Measurements from ENCODE around the gene CR1. TPM values are rescaled to one million over a fixed set of nuclear protein-coding genes. Genes with fewer than 3 reads are reported as not detected.
"Not testable (repeated sequence)": the region's sequence is repeated elsewhere in the genome, so short reads cannot be mapped to it uniquely, and the experiment has no call there.

CR1 gene
- total and polyA plus RNA-seq, 9 of the 15 experiments (the other 6 are each of a cell fraction or from before 2014, with no cell fraction given), result 0.07 to 0.47 (median 0.18) TPM

DNA sequence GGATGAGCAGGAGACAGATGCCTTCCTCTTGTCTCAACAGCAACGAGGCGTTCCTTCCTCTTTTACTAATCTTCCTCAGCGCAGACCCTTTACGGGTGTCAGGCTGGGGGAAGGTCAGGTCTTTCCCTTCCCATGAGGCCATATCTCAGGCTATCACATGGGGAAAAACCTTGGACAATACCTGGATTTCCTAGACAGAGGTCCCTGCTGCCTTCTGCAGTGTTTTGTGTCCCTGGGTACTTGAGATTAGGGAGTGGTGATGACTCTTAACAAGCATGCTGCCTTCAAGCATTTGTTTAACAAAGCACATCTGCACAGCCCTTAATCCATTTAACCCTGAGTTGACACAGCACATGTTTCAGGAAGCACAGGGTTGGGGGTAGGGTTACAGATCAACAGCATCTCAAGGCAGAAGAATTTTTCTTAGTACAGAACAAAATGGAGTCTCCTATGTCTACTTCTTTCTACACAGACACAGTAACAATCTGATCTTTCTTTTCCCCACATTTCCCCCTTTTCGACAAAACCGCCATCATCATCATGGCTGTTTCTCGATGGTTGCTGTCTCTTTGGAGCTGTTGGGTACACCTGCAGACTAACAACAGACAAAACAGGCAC, 139.7 kb downstream of the CR1 start (continued):
- TF ChIP-seq ETV6 (IDR thresholded peaks at IDR 0.05; ENCODE audit: borderline replicate concordance in 1 of 2, low read depth in 2 of 2, low read length in 1 of 2) (peak in 1 of 2 experiments; percentile 50; a peak in 1 of 4 replicates), ARNT (IDR thresholded peaks at IDR 0.05) (peak; percentile 37 to 91; a peak in 2 of 4 replicates), BCOR (IDR thresholded peaks at IDR 0.05) (peak; percentile 83), TEAD4 (IDR thresholded peaks at IDR 0.05; ENCODE audit: low read length) (peak; percentile 92), TEAD4 (CRISPR knock-in tag; IDR thresholded peaks at IDR 0.05; ENCODE audit: borderline replicate concordance) (0 out of 2 replicates have a peak, but pooled peaks have one; percentile 35), ZBTB1 (CRISPR knock-in tag; IDR thresholded peaks at IDR 0.05; ENCODE audit: borderline replicate concordance, low read depth) (0 out of 2 replicates have a peak, but pooled peaks have one; percentile 54), IRF9 (tag; IDR thresholded peaks at IDR 0.05) (peak; percentile 89), ZMIZ1 (IDR thresholded peaks at IDR 0.05; ENCODE audit: low read depth in 2 of 2, low read length in 2 of 2) (peak in 1 of 2 experiments; percentile 80; a peak in 2 of 4 replicates), MGA (IDR thresholded peaks at IDR 0.05) (peak; percentile 81)
- not testable (repeated sequence) for TF ChIP-seq ETV6 (CRISPR knock-in tag; IDR thresholded peaks at IDR 0.05; ENCODE audit: borderline replicate concordance)
